ENCODE results near the gene RASA3. TPM values are rescaled to one million over a fixed set of nuclear protein-coding genes. Genes with fewer than 3 reads are reported as not detected.

Gene RASA3
- total RNA-seq, 4 donors from 2014 or later = 4.4 to 15.6 (median 8.5) TPM

GRCh38 chr13:114146629-114147028, 14.2 kb upstream of the RASA3 start:
- DNase-seq = no peak

GRCh38 chr13:114146173-114146572, 13.8 kb upstream of the RASA3 start:
- Histone ChIP-seq H3K9me3 (no peaks in the 10 kb centered on the region), H3K36me3 (no peaks in the 10 kb centered on the region), H3K4me3 (no peak overlapping the region), H3K27me3 (no peaks in the 10 kb centered on the region), H3K4me1 (peaks cover 12 to 27% (median 25%) of the 10 kb centered on the region in 4 donors), H3K27ac (no peak overlapping the region)
- in situ Hi-C loops (cut with MboI; ENCODE audit: low pct_ligation_motif_present in 1 of 4, low pct_unique_long_range_greater_than_20kb in 1 of 4, low sequenced_read_pairs in 3 of 4) = no loop called here
- no peak for TF ChIP-seq POLR2A (IDR thresholded peaks at IDR 0.05)
- no peak for TF ChIP-seq EP300 (IDR thresholded peaks at IDR 0.05; ENCODE audit: low read depth)
- TF ChIP-seq CTCF (IDR thresholded peaks at IDR 0.05) = no peak
- TF ChIP-seq POLR2AphosphoS5 (IDR thresholded peaks at IDR 0.05) = no peak
- WGBS, 2 donors (ENCODE audit: low coverage in 1 of 2) = 90% methylated on average over 14 of the region's 14 CpGs; no CpG with 5 or more reads in 1 of the 2 donors
- intact Hi-C loops (cut with DNase I; ENCODE audit: low total_unique reads) = no loop called here
- DNase-seq = no peak

More at GRCh38 chr13:114146629-114147028, 14.2 kb upstream of the RASA3 start:
- in situ Hi-C loops (cut with MboI; ENCODE audit: low pct_ligation_motif_present in 1 of 4, low pct_unique_long_range_greater_than_20kb in 1 of 4, low sequenced_read_pairs in 3 of 4) (no loop called here), intact Hi-C loops (cut with DNase I; ENCODE audit: low total_unique reads) (no loop called here)
- no peak for TF ChIP-seq EP300 (IDR thresholded peaks at IDR 0.05; ENCODE audit: low read depth)
- TF ChIP-seq POLR2A (IDR thresholded peaks at IDR 0.05) = no peak
- TF ChIP-seq POLR2AphosphoS5 (IDR thresholded peaks at IDR 0.05) = no peak
- no peak for TF ChIP-seq CTCF (IDR thresholded peaks at IDR 0.05)
- no peaks in the 10 kb centered on the region for H3K27me3 ChIP-seq
- H3K36me3 ChIP-seq = no peaks in the 10 kb centered on the region
- H3K4me1 ChIP-seq = peaks cover 14 to 31% (median 29%) of the 10 kb centered on the region in 4 donors
- WGBS, 2 donors (ENCODE audit: low coverage in 1 of 2) = 72% methylated on average over 10 of the region's 10 CpGs; no CpG with 5 or more reads in 1 of the 2 donors
- no peak overlapping the region for H3K4me3 ChIP-seq
- no peak overlapping the region for H3K27ac ChIP-seq
- H3K9me3 ChIP-seq = no peaks in the 10 kb centered on the region

- WGBS, 2 donors (ENCODE audit: low coverage in 1 of 2) = 95 to 100% methylated on average over 6 to 14 of the region's 14 CpGs
- H3K27me3 ChIP-seq = no peaks in the 10 kb centered on the region
- TF ChIP-seq POLR2AphosphoS5 (IDR thresholded peaks at IDR 0.05) (no peak), CTCF (IDR thresholded peaks at IDR 0.05) (no peak), EP300 (IDR thresholded peaks at IDR 0.05; ENCODE audit: low read depth) (no peak), POLR2A (IDR thresholded peaks at IDR 0.05) (no peak)
- in situ Hi-C loops (cut with MboI; ENCODE audit: low pct_ligation_motif_present in 1 of 4, low pct_unique_long_range_greater_than_20kb in 1 of 4, low sequenced_read_pairs in 3 of 4) (no loop called here), intact Hi-C loops (cut with DNase I; ENCODE audit: low total_unique reads) (no loop called here)
- no peak overlapping the region for H3K4me3 ChIP-seq
- no peak for DNase-seq
- no peaks in the 10 kb centered on the region for H3K36me3 ChIP-seq
- no peaks in the 10 kb centered on the region for H3K9me3 ChIP-seq
- no peak overlapping the region for H3K27ac ChIP-seq
- H3K4me1 ChIP-seq = peaks cover 10 to 23% (median 20%) of the 10 kb centered on the region in 4 donors
These were observed 13.3 kb upstream of the RASA3 start for GRCh38 chr13:114145722-114146121.

GRCh38 chr13:114145256-114145655, 12.8 kb upstream of the RASA3 start:
- no peaks in the 10 kb centered on the region for H3K27me3 ChIP-seq
- WGBS, 2 donors (ENCODE audit: low coverage in 1 of 2) = 63 to 83% methylated on average over 2 to 3 of the region's 3 CpGs
- intact Hi-C loops (cut with DNase I; ENCODE audit: low total_unique reads) = no loop called here
- no peaks in the 10 kb centered on the region for H3K9me3 ChIP-seq
- no peak overlapping the region for H3K4me3 ChIP-seq
- DNase-seq = peak; percentile 6
- in situ Hi-C loops (cut with MboI; ENCODE audit: low pct_ligation_motif_present in 1 of 4, low pct_unique_long_range_greater_than_20kb in 1 of 4, low sequenced_read_pairs in 3 of 4) = no loop called here
- H3K27ac ChIP-seq = no peak overlapping the region
- TF ChIP-seq POLR2A (IDR thresholded peaks at IDR 0.05) (no peak), EP300 (IDR thresholded peaks at IDR 0.05; ENCODE audit: low read depth) (no peak), POLR2AphosphoS5 (IDR thresholded peaks at IDR 0.05) (no peak), CTCF (IDR thresholded peaks at IDR 0.05) (no peak)
- H3K4me1 ChIP-seq = peaks cover 10 to 23% (median 21%) of the 10 kb centered on the region in 4 donors
- no peaks in the 10 kb centered on the region for H3K36me3 ChIP-seq

All from transverse colon (tissue), 4 donors.